Hindlimb muscle (tissue), 1 donor: Measurements from ENCODE around the gene UBN1. TPM values are rescaled to one million over a fixed set of nuclear protein-coding genes. Genes with fewer than 3 reads are reported as not detected.
"Not testable (repeated sequence)": the region's sequence is repeated elsewhere in the genome, so short reads cannot be mapped to it uniquely, and the experiment has no call there.

ENCODE experiments used
- DNase-seq: peaks from one replicate; pipeline ENCODE4 v3.0.0-alpha.2; 2013
- polyA plus RNA-seq: library from polyadenylated mRNA; unstranded; fragments of 120-200 nt; gene quantifications from one replicate; pipeline ENCODE4 v1.2.1, GENCODE V29; 2013; ENCODE audit not compliant: insufficient read length

UBN1 gene
- polyA plus RNA-seq, 1 donor: 19.0 TPM

GRCh38 chr16:4904942-4905615, 57.8 kb downstream of the UBN1 start:
- DNase-seq: no peak

GRCh38 chr16:4908854-4909401, 61.6 kb downstream of the UBN1 start:
- no peak for DNase-seq

- DNase-seq: no peak
Observed at GRCh38 chr16:4909825-4910224, 62.5 kb downstream of the UBN1 start.

GRCh38 chr16:4910828-4911227, 63.5 kb downstream of the UBN1 start:
- no peak for DNase-seq

GRCh38 chr16:4911970-4912386, 64.7 kb downstream of the UBN1 start:
- no peak for DNase-seq

- no peak for DNase-seq
Observed at GRCh38 chr16:4913130-4913773, 66.0 kb downstream of the UBN1 start.

- no peak for DNase-seq
Observed at GRCh38 chr16:4913774-4914525, 66.7 kb downstream of the UBN1 start.

- DNase-seq: no peak
Observed at GRCh38 chr16:4914528-4915225, 67.4 kb downstream of the UBN1 start.

GRCh38 chr16:4915226-4915761, 68.0 kb downstream of the UBN1 start:
- no peak for DNase-seq

- DNase-seq: no peak
Observed at GRCh38 chr16:4917117-4917516, 69.8 kb downstream of the UBN1 start.

GRCh38 chr16:4918781-4919251, 71.5 kb downstream of the UBN1 start:
- DNase-seq: no peak

GRCh38 chr16:4920826-4921225, 73.5 kb downstream of the UBN1 start:
- DNase-seq: no peak

- no peak for DNase-seq
Observed at GRCh38 chr16:4922721-4923342, 75.6 kb downstream of the UBN1 start.

GRCh38 chr16:4923853-4924252, 76.6 kb downstream of the UBN1 start:
- no peak for DNase-seq

GRCh38 chr16:4924593-4925292, 77.5 kb downstream of the UBN1 start:
- no peak for DNase-seq

GRCh38 chr16:4925293-4925607, 78.0 kb downstream of the UBN1 start:
- DNase-seq: no peak

GRCh38 chr16:4925791-4926190, 78.5 kb downstream of the UBN1 start:
- DNase-seq: no peak

- no peak for DNase-seq
Observed at GRCh38 chr16:4926928-4927327, 79.6 kb downstream of the UBN1 start.

- no peak for DNase-seq
Observed at GRCh38 chr16:4927661-4928060, 80.4 kb downstream of the UBN1 start.

- DNase-seq: no peak
Observed at GRCh38 chr16:4928227-4928626, 80.9 kb downstream of the UBN1 start.

GRCh38 chr16:4929619-4930018, 82.3 kb downstream of the UBN1 start:
- DNase-seq: not testable (repeated sequence)
